Activated CD4-positive, alpha-beta T cell treated with anti-CD3 and anti-CD28 coated beads, Interleukin-2, amount 50 U/mL, for 48 hours (primary cell): Measurements from ENCODE around the gene CTSH.
"Not testable (repeated sequence)": the region's sequence is repeated elsewhere in the genome, so short reads cannot be mapped to it uniquely, and the experiment has no call there.

Experiments
- DNase-seq, 2 experiments: peaks; one replicate each; pipeline ENCODE4 v3.0.0-alpha.2; 2020

The CTSH gene

DNA sequence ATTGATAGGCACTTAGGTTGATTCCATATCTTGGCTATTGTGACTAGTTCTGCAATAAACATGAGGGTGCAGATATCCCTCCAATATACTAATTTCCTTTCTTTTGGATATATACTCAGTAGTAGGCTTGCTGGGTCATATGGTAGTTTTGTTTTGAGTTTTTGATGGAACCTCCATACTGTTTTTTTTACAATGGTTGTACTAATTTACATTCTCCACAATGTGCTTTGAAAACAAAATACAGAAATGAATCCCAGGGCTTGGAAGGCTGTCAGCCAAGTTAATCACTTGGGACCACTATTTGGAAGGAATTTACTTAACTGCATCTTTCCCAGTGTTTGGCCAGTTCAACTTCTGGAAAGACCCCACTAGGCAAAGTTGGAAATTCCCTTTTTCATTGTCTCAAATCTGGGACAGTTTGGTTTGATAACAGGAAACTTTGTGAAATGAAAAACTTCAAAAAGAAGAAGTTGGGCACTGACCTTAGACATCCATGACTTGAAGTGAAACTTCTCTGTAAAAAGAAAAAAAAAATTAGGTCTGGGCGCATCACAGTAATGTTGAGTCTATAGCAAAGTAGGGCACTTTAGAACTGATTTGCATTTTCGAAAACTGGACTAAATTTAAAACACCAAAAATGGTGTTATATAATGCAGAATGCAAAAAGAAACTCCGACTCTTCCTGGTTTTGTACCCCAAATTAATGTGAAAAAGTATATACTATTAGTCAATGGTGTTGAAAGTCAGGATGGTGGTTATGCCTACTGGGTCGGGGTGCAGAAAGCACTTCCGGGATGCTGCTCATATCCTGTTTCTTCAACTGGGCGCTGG is 6.0 kb downstream of the CTSH start:
- DNase-seq: peak in 1 of 2 experiments; percentile 21

DNA sequence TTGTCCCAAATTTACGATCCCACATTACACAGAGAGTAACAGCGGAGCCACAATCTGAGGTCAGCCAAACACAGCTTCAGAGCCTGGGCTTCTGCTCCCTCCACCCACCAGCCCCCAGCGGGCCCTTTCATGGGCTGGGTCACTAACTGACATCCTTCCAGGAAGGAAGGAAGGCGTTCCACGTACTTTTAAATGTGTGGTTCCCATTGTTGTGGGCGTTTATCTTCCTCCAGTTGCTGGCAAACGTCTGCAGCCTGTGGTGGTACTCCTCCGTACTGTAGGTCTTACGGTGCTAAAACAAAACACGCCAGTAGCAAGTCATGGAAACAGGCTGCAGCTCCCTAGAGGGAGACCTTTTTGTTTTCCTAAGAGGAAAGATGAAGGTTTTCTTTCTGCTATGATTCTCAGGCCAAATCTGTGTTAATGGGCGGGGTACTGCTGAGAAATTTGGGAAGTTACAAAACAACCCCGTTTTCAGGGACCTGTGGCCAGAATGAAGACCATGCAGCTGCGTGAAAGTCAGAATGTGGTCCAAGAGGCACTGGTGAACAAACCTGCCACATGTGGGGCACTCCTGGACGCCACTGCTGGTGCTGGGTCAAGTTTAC is 7.6 kb downstream of the CTSH start:
- peak; percentile 14 to 38 for DNase-seq

DNA sequence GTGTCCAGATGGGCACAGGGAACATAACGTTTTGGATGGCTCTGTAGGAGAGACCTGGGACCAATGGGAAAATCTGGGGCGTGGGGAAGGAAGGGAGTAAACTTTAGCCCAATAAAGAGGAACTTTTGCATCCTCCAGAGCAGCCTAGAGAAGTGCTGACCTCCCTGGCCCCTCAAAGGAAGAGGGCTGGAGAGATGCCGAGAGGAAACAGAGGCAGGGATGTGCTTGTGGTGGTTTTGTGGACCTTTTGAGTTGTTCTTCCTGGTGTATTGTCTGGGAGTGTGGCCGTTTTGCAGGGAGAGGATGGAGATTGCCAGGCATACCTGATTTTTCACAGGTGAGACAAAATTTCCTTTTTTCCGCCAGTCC is 10.2 kb downstream of the CTSH start:
- no peak for DNase-seq

DNA sequence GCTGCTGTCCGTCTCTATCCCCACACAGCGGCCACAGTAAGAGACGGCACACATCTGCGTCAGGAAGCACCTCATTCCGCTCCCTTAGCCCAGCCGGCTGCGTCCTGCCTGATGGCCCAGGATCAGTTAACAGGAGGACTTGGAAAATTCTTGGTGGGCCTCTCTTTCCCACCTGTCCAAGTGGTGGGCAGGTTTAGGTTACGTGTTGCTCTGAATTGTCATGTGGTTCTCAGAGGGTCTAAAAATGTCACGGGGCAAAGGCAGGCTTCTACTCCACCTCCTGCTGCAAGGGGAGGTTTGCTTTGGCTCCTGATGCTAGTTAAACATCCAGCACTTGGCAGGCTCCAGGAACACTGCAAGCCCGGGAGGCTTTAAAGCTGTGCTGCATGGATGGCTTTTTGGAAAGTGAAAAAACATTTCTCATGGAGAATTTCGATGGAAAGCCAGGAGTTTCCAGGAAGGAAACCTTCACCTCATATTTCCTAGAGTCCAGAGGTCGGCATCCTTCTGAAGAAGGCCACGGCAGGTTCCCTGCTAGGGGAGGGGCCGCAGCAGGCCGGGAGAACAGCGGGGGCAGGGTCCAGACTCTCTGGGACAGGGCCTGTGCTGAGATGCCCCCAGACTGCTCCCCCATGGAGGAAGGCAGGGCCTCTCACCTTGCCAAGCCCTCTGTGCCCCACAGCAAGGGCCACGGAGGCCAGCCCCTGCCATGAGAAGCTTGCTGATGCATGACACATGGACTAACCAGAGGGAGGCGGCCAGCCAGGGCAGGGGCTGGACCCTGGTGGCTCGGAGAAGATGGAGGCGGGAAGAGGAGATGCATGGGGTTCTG is 10.8 kb downstream of the CTSH start:
- no peak for DNase-seq

DNA sequence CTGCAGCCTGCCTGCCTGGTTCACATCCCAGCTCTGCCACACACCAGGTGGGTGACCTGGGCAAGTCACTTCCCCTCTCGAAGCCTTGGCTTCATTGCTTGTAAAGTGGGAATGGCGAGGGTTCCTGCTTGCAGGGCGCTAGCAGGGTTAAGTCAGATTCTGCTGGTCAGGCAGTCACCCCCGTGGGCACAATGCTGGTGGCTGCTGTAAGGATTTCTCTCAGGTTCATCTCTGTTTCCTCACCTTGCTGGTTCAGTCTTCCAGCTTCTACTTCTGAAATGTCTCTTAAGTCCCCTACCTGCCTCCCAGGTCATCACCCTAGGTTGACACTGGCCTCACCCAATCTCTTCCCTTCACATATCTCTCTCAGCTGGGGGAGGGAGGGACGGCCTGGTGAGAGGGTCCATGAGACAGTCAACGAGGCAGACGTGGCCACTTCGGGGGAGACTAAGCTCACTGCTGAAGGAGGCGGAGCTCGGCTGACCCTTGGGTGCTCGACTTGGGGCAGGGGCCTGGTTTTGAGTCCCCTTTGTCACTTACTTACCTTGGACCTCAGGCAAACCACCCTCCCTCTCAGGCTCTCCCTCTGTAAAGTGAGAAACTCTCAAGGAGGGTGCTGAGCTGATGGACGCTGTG is 11.5 kb downstream of the CTSH start:
- no peak for DNase-seq

DNA sequence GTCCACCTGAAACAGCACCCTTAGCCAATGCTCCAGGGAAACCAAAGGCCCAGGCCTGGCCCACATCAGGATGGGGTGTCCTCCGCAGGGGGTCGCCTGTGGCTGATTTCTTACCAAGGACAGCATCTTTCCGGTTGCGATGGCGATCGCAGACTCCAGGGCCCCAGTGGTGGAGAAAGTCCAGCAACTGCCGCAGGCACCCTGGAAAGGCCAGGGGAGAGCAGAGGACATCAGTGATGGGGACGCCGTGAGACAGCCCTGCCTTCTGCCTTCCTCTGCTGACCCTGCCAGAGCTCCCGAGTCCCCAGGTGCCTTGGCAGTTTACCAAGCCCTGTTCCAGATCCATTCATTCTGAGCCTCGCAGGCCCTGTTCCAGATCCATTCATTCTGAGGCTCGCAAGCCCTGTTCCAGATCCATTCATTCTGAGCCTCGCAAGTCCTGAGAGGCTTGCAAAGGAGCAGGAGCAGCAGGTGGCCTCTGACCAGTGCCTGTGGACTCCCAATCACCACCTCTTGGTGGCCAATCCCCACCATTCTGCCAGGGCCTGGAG is 12.5 kb downstream of the CTSH start:
- no peak for DNase-seq

DNA sequence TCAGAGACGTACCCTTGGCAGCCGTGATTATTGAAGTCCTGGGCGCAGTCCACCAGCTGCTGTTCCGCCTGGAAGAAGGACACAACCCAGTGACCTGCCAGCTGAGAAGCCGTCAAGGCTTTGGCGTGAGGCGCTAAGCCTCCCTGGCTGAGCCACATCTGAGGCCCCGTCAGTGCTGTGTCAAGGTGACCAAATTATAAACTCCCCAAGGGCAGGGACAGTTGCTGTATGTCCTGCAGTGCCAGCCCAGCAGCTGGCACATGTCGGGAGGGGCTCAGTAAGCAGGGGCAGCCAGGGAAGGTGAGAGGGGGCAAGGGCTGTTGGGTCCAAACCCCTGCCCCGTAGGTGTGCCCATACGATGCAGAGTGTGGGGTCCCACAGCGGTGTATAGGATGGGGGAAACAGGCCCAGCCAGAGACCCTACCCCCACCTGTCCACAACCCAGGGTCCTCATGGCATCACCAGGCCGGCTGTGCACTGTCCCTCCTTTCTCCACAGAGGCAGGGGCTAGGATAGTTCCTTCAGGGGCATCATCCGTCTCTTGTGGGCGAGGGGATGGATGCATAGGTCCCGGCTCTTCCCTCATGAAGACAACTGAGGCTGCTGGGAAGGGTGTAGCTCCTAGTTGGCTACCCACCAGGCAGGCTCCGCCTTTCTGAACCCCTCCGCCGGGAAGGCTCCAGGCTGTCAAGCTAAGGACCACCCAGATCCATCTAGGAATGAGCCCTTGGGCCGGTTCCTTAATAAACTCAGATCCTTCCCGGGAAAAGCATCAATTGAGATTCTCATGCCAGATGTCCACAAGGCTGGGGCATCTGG is 13.2 kb downstream of the CTSH start:
- no peak for DNase-seq

DNA sequence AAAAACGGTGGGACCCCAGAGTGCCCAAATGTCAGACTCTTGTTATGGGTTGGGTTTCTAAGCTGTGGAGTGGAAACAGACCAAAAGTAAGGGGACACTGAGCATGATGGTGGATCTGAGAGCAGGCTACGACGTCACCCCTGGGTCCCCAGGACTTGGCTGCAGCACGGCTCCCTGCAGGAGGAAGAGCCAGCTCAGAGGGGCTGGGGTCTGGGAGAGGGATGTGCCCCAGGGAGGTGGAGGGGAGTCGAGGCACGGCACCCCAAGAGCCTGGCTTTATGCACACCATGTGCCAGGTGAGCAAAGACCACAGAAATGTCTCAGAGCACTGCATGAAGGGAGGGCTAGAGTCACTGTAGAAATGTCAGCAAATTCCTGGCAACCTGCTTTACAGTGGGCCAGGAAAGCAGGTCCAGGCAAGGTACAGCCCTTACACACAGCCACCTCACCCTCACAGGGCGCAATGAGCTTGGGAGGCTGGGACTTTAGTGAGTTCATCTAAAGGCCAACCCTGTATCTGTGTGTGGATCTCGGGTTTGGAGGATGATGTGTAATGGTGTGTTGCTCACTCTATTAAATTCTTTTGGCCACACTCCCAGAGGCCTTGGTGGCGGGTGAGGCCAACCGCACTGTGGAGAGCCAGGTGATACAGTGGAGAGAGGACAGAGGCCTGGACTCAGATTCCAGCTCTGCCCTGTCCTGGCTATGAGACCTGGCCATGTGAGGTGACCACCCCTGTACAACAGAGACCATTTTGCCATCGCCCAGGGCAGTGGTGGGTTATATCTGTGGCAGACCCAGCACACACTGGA is 14.1 kb downstream of the CTSH start:
- no peak for DNase-seq

DNA sequence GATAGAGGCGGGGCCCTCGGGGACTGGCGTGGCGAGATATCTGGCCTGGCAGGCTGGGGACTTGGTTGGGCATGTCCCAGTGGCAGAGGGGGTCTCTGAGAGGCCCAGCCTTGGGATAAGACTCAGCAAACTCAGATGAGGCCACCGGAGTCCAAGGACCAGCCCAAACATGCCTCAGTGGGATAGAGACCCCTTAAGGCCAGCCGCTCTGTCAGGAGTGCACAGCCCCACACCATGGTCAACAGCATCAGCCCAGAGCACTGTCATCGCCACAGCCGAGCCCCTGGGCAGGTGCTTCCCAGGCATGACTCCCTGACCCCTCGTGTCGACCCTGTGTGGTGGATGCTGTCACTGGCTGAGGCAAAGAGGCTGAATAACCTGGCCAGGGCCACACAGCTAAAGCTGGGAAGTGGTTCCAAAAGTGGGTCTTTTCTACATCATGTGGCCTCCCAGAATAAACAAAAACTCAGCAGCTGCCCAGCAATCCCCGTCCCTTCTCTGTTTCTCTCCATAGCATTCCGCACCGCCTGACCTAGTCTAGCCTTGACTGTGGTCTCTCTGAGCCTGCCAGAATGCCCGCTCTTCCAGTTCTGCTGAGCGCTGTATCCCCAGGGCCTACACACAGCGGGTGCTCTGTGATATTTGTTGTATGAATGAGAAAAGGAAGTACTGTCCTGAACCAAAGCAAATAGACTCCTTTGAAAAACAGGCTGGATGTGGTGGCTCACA is 15.1 kb downstream of the CTSH start:
- DNase-seq: no peak

DNA sequence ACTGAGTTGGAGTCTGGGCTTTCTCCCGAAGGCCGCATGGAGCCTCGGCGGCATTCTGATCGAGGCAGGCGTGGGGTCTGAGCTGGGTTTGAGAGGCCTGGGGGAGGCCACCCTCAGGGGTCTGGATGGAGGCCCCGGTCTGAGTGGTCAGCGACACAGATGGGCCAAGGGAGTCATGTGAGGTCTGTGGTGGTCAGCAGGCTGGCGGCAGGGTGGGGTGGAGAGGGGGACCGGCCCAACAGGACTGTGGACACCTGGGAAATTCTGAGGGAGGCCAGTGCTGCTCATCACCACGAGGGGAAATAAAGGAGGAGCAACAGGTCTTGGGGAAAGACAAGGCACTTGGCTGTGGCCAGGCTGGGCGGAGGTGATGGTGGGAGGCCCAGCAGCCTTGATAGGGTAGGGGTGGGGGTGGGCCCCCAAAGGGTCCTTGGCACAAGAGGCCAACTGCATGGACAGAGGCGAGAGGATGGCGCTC is 16.2 kb downstream of the CTSH start:
- DNase-seq: no peak

DNA sequence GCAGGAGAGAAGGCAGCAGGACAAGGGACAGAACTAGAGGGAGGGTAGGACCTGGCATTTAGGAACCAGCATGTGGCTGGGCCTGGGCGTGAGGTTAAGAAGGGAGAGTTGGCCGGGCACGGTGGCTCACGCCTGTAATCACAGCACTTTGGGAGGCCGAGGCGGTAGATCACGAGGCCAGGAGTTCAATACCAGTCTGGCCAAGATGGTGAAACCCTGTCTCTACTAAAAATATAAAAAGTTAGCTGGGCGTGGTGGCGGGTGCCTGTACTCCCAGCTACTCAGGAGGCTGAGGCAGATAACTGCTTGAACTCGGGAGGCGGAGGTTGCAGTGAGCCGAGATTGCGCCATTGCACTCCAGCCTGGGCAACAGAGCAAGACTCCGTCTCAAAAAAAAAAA is 16.7 kb downstream of the CTSH start:
- DNase-seq: not testable (repeated sequence)

DNA sequence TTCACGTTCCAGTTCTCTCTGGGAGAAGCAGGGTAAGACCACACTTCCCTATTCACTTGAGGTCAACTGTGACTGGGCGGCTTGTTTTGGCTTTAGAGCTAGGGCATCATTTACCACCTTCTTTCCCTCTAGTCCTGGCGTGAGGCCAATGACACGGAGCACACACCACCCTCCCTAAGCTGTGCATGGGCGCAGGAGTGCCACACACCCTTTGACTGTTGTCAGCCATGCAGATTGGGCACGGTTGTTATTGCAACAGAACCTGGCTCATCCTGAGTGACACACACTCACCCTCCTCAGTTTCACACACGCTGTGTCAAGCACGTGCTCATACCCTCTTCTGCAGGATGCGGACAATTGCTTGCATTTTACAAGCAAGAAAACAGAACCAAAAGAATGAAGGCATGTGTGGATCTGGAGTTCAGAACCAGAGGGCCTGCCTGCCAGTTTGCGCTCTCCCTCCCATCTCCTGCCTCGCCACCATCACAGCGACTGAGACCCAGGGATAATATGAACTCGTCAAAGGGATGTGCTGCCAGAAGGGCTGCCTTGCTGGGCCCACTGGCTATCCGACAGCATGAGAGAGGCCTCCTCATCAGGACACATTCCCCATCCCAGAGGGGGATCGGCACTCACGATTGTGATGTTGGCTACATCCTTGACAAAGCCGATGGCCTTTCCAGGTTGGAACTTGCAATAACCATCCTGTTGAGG is 17.6 kb downstream of the CTSH start:
- no peak for DNase-seq

DNA sequence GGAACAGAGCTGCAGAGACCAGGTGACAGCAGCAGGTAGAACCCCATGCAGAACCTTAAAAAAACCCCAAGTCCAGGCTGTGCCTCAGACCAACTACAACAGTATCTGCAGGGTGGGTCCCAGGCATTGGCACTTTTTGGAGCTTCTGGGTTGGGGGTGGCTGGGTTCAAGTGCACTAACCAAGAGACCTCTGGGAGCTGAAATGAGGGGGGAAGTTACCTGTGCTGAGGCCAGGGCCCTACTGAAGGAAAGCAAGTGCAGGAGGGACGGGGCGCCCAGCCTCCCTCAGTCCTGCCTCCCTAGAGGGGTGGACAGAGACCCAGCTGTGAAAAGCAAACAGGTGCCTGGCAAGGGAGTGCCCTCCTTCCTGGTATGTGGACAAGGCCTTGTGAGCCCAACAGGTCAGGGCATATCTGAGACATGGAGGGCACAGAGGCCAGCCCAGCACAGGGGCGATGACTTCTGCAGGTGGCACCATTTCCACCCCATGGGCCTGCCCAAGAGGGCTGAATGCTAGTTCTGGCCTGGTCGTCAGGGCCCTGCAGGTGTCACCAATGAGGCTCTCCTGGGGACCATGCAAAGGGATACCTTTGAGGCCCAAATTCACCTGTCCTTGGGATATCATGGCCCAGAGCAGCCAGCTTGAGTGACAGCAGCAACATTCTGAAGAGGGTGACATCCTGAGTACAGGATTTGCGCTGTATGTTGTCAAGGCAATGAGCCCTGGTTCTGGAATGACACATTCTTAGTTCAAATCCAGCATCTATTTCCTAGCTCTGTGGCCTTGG is 18.7 kb downstream of the CTSH start:
- DNase-seq: no peak

DNA sequence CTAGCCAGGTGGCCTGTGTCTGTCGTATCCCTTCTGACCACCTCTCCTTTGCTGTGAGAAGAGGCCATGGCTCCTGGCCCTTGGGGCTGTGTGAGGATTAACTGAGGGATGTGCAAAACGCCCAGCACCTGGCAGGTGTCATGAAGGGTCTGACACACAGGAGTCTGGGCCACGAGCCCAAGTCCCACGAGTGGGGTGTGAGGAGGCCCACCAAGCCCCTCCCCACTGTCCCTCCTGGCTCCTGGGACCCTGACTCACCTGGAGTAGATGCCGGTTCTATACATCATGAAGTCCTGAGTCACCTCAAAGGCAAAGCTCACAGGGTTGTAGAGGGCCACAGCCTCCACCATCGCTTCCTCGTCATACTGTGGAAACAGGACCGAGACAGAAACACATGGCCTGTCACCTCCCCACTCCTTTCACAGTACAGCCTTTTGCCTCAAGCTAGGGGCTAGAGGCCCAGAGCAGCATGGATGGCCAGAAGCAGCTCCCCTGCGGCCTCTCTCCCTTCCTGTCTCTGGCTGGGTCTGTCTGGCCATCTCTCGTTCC is 19.7 kb downstream of the CTSH start:
- no peak for DNase-seq

DNA sequence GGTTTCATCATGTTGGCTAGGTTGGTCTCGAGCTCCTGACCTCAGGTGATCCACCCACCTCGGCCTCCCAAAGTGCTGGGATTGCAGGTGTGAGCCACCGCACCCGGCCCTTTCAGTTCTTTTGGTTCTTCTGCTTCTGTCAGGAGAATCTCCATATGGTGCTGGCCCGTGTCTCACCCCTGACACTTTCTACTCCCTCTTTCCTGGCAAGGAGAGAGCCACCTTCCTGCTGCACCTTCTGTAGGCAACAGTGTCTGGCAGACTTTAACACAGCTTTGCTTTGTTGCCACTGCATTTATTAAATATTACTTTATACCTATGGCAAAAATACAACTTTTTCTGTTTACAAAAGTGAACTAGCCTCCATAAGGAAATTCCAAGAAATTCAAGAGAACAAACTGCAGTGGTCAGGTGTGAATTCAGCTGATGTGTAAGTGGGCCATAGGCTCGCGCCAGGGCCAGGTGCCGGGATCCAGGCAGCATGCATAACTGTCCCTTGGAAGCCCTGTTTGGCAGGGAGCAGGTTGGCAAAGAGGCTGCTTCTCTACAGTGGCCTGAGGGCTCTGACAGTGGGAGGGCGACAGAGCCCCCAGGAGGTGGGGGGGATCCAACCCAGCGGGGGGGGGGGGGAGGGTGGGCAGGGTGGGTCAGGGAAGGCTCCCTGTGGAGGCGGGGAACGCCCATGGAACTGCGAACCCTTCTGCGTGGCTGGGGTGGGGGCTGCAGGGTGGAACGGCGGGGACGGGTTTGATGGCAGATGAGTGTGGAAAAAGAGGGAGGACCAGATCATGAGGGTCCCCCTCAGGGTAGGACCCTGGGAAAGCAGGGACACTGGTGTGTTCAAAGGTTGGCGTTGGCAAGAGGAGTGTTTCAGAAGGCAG is 21.1 kb downstream of the CTSH start:
- no peak for DNase-seq

DNA sequence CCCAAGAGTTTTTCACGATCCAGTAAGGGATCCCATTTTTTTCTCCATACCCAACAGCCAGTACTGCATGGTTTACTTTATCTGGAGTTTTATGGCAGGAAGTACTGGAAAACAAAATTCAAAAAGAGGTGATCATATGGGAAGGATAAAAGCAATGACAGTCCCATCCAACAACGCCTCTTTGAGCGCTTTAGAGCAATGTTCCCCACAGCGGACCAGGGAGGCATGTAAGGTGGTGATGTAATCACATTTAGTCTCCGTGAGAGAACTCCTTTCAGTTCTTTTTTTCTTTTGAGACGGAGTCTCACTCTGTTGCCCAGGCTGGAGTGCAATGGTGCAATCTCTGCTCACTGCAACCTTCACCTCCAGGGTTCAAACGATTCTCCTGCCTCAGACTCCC is 21.8 kb downstream of the CTSH start:
- no peak for DNase-seq

DNA sequence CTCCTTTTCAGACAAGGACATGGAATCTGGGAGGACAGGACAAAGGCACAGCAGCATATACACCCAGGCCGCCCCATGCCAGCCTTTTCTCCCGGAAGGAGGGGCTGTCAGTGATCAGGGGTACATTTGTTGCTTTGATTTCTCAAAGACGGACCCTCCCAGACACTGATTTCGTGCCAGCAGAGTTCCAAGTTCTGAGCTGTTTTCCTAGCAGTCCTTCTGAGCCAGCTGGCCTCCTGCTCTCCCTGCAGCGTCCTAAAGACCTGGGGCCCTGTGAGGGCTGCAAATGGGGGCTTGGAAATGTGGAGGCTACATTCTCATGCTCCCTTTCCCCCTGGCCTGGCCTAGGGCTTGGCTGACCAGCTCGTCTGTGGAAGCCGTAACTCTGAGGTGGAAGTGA is 22.3 kb downstream of the CTSH start:
- DNase-seq: no peak
